NCI-H2081 (cell line): ENCODE results near the gene TSEN2.
"Not testable (repeated sequence)": the region's sequence is repeated elsewhere in the genome, so short reads cannot be mapped to it uniquely, and the experiment has no call there.

Experiments
- DNase-seq, 2 experiments: peaks; one replicate each; lab custom pipeline; 2025; lab: John Stamatoyannopoulos, UW

Gene TSEN2

DNA sequence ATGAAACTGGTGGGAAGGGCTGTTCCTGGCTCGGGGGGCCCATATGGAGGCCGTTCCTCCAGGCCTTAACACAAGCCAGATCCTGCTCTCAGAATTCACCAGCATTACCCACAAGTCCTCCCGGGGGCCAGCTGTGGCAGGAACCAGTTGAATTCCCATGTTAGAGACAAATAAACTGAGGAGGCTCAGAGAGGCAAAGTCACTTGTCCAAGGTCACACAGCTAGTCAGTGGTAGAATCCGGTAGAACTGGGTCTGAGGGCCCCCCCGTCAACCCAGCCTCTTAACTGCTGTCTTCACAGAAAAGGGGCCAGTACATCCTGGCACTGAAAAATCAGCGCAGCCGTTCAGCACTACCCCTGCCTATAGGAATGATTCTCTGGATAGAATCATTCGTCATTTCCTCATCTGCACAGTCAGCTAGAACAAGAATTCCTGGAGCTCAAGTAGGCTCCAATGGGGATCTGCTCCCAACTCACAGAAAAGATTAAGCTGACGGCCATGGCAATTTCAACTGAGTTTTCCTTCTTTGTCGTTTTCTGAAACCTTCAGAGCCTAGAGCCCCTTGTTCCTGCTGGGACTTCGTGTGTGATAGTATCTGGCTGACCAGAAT, 12.2 kb upstream of the TSEN2 start:
- DNase-seq = no peak

DNA sequence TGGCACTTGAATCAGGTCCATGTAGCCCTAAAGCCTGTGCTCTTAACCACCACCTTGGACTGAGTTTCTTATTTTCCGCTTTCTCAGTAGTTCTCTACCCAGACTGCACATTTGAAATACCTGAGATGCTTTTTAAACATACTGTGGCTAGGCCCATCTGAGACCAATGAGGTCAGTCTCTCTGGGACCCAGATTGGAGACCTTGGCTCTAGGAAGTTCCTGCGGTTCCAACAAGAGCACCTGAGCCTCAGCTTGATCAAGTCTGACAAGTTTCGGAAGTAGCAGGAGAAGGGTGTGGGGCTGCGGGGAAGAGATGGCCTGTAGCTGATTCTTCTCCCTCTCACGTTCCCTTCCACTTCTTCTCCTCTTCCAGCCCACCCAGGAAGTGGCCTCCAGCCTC, 11.5 kb upstream of the TSEN2 start:
- no peak for DNase-seq

- DNase-seq = no peak
Observed at GRCh38 chr3:12473511-12473910, 10.8 kb upstream of the TSEN2 start.

DNA sequence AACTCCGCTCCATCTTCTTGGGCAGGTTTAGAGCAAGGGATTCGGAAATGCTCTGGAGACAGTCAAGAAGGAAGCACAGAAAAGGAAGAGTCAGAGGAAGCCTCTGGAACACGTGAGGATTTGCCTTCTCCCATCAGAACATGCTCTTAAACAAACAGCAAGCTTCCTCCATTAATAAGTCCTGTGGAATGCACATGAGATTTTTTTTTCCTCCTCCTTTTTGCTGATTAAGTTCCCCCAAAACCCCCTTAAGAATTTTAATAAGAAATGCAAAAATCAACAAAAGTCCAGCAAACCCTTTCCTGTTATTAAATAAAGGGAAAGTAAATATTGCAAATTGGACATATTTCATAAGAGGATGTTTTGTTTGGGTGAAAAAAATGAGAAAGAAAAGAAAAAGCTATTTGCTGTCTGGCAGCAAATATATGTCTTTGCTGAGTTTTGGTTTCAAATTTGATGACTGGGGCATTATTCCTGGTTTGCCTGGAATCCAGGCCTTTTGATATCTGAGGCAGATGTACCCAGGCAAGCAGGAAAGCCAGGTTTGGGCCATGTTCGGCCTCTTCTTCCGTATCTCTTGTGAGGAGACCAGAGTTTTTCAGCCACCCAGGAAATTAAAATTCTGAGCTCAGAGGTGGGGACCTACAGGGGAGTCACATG, 7.9 kb upstream of the TSEN2 start:
- no peak for DNase-seq

GRCh38 chr3:12477256-12477655, 7.0 kb upstream of the TSEN2 start:
- DNase-seq = no peak

GRCh38 chr3:12478326-12478725, 6.0 kb upstream of the TSEN2 start:
- no peak for DNase-seq

DNA sequence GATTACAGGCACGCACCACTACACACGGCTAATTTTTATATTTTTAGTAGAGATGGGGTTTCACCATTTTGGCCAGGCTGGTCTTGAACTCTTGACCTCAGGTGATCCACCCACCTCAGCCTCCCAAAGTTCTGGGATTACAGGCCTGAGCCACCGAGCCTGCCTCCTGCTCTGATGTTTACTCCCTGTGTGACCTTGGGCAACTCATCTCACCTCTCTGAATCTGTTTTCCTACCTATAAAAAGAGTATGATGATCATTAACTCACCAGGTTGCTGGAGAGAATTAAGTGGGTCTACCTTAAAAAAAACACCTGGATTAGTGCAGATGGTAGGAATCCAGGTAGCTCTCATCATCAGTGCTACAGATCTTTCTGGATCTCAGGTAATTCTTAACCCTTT, 5.1 kb upstream of the TSEN2 start:
- not testable (repeated sequence) for DNase-seq

DNA sequence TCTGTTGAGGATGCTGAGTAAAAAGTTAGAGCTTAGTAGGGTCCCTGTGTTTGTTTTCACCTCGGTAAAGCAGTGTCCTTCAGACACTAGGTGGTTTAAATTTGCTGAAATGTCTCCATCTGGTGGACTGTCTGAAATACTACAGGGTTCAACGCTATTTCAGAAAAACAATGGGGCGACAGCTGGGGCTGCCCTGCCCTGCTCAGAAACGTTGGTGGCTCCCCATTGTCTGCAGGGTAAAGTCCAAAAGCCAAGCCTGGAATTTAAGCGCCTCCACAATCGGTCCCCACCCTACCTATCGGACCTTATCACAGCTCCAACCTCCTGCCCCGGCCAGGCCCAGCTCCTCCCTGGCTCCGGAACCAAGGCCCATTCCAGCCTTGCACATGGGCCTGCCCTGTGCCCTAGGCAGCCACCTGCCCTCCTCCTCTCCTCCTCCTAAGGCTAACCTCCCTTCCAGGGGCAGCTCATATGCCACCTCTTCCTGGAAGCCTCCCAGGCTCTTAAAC, 4.3 kb upstream of the TSEN2 start:
- peak in 1 of 2 experiments; percentile 34 for DNase-seq

DNA sequence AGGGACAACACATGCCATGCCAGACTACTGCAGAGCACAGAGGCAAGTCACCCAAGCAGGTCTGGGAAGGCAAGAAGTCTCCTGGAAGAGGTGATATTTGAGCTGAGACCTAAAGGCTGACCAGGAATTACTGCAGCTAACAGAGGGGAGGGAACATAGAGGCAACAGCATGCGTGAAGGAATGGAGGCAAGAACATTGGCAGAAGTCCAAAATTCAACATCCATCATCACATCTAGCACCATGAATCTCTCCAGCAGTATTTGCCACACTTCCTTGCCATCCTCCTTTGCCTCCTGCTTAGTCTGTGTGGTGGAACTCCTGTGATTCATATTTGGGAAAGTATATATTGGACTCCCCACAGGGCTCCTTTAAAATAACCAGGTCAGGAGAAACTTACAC, 870 bp upstream of the TSEN2 start:
- no peak for DNase-seq

DNA sequence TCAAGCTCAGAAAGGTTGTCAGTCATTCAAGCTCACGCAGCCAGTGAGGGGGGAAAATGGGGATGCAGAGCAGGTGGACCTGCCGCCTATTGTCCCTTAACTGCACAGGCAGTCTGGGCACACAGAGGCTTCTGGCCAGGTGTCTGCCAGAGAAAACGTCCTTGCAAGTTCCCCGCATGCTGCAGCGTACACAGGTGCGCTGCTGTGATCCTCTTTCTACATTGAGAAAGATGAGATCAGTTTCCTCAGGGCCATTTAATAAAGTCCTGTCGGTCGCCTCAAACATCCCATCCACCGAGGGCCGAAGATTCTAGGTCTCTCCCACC, 445 bp upstream of the TSEN2 start:
- peak; percentile 52 to 72 for DNase-seq

GRCh38 chr3:12484983-12485327, 675 bp downstream of the TSEN2 start:
- peak in 1 of 2 experiments; percentile 8 for DNase-seq

DNA sequence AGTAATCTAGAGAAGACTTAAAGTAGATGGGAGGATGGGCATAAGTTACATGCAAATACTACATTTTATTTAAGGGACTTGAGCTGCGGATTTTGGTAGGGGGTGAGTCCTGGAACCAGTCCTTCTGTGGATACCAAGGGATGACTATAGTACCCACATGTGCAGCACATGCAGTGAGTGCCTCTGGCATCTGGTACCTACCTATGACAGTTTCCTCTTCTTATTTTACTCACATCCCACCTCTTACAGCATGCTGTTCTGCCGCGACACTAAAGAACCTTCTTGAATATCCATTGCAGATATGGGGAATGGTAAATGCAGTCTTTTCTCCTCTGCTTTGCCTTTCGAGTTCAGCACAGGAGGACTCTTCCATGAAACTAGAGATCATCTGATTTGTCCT, 1.7 kb downstream of the TSEN2 start:
- DNase-seq = no peak

GRCh38 chr3:12486916-12487315, 2.6 kb downstream of the TSEN2 start:
- no peak for DNase-seq

DNA sequence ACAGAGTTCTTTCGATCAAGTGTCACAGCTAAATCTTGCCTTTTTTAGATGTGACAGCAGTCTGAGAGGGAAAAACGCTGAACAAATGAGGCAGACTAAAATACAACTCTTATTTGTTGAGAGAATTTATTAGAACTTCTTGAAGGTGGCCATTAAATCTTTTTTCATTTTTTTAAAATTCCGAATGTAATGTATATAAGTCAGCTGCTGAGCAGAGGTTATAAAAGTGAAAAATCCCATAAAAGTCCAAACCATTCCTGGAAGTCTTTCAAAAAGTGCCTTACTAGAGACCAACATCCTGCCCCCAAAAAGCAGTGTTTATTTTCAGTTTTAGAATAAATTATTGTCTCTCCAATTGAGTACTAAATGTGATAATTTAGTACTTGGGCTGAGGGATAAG, 3.1 kb downstream of the TSEN2 start:
- DNase-seq = no peak

GRCh38 chr3:12487786-12488185, 3.5 kb downstream of the TSEN2 start:
- no peak for DNase-seq

DNA sequence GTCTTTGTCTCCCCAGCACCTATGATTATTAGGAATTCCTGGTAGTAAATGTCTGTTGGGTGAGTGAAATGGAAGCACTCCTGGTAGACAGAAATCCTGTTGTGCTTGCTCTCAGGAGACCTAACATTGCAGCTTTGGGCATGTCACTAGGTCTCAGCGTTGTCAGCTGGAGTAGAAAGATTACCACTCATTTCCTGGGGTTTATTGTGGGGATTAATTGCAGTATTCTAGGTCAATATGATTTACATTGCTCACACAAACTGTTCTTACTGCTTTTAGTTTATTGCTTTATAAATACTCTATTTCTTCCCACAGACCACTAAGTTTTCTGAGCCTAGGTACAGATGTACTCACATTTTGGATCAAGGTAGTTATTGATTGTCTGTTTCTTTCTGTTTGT, 5.1 kb downstream of the TSEN2 start:
- peak in 1 of 2 experiments; percentile 27 for DNase-seq

DNA sequence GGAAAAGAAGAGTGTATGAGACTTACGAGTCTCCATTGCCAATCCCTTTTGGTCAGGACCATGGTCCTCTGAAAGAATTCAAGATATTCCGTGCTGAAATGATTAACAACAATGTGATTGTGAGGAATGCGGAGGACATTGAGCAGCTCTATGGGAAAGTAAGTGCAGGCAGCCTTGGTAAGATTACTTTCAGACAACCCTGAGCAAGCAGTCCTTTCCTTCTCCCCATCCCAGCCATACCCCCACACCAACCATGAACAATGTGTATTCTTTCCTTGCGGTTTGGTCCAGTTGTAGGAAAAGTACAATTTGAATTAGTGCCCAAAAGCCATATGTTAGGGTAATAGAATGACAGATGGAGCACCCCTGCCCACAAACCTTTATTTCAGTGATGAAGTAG, 5.6 kb downstream of the TSEN2 start:
- no peak for DNase-seq

DNA sequence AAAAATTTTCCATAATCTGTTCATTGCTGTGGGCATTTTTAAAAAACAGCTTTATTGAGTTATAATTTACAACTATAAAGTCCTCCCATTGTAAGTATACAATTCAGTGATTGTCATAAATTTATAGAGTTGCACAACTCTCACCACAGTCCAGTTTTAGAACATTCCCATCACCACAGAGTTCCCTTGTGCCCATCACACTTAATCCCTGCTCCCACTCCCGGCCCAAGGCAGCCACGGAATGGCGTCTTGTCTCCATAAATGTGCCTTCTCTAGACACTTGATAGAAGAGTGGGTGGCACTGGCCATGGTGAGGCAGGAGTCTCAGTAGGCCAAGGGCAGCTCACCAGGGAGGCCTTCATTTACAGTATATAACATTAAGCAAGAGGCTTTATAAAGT, 6.3 kb downstream of the TSEN2 start:
- DNase-seq = no peak

- no peak for DNase-seq
Observed at GRCh38 chr3:12495749-12496452, 11.6 kb downstream of the TSEN2 start.

DNA sequence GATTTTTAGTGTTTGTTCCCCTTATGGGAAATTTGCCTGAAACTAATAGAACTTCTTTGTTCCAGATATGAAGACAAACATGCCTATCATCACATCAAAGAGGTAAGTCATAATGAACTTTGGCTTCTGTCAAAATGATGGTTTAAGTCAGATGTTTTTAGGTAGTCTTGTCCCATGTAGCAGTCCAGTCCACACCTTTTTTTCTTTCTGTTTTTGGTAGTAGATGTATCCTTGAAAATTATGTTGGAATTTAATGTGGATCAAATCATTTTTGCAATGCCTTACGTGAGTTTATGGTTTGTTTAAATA, 12.1 kb downstream of the TSEN2 start:
- DNase-seq = no peak

GRCh38 chr3:12499474-12499873, 15.2 kb downstream of the TSEN2 start:
- DNase-seq = no peak

- DNase-seq = no peak
Observed at GRCh38 chr3:12501360-12502020, 17.2 kb downstream of the TSEN2 start.
